LNCAP (cell line): ENCODE results near the gene LSM12.

ENCODE experiments used
- CTCF ChIP-seq: fragments of 450-650 bp; IDR thresholded peaks from 2 replicates; pipeline ENCODE4 v1.5.1; 2017; ENCODE audit warnings: mild to moderate bottlenecking

Gene LSM12

GRCh38 chr17:44004077-44004760, 62.3 kb downstream of the LSM12 start, which contains the start of gene NAGS:
TSS of gene NAGS (plus strand) at chr17:44004622. CDS start at chr17:44004664, 42 bp downstream.
- no peak for TF ChIP-seq CTCF

GRCh38 chr17:44002141-44002848, 64.2 kb downstream of the LSM12 start:
- no peak for TF ChIP-seq CTCF

GRCh38 chr17:44001461-44001920, 65.0 kb downstream of the LSM12 start:
- no peak for TF ChIP-seq CTCF

- TF ChIP-seq CTCF, result no peak
Measured at GRCh38 chr17:44000871-44001460, 65.5 kb downstream of the LSM12 start.

GRCh38 chr17:44000141-44000860, 66.2 kb downstream of the LSM12 start:
- TF ChIP-seq CTCF, result no peak

- TF ChIP-seq CTCF, result no peak
Measured at GRCh38 chr17:43999024-43999423, 67.4 kb downstream of the LSM12 start.

- TF ChIP-seq CTCF, result no peak
Measured at GRCh38 chr17:43998552-43998951, 67.9 kb downstream of the LSM12 start.
